GM21825 (cell line): ENCODE results near the gene PRND.

Experiments
- ATAC-seq: cut with Tn5 transposase; IDR thresholded peaks from one replicate; pipeline ENCODE4 v1.9.1; 2021; ENCODE audit warnings: mild to moderate bottlenecking, moderate library complexity; ENCODE audit not compliant: unreplicated experiment

PRND gene

GRCh38 chr20:4775322-4776078 lies 53.8 kb downstream of the PRND start:
- ATAC-seq = no peak

- no peak for ATAC-seq
Observed at GRCh38 chr20:4776079-4776630, 54.4 kb downstream of the PRND start.
